ENCODE results near the gene KIAA2012.

DNA sequence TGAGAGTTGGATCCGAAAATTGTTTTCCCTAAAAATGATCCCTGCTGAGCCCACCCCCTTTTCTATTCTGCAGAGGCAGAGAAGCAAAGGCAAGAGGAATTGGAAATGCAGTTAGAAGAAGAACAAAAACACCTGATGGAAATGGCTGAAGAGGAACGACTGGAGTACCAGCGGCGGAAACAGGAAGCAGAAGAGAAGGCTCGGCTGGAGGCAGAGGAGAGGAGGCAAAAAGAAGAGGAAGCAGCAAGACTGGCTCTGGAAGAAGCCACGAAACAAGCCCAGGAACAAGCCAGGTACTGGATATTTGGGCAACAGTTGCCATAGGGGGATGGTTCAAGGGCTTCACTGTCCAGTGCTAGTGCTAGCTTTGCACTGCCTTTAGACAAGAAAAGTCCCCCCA lies 123.7 kb downstream of the KIAA2012 start:
- no peak for TF ChIP-seq TAF1 (IDR thresholded peaks at IDR 0.05; ENCODE audit: low read depth, low read length)
- no peak for TF ChIP-seq POLR2AphosphoS5 (IDR thresholded peaks at IDR 0.05; ENCODE audit: low read depth, low read length)
- TF ChIP-seq POLR2A (IDR thresholded peaks at IDR 0.05; ENCODE audit: low read depth, low read length) = no peak
- TF ChIP-seq SPI1 (IDR thresholded peaks at IDR 0.05; ENCODE audit: low read depth, low read length) = no peak
- no peak for TF ChIP-seq POU2F2 (IDR thresholded peaks at IDR 0.05; ENCODE audit: low read depth, low read length)
- no peak for TF ChIP-seq PAX5 (IDR thresholded peaks at IDR 0.05; ENCODE audit: insufficient read depth, low read length, severe bottlenecking)

Measured in GM12891 (cell line).